ENCODE results near the gene KCTD10. TPM values are rescaled to one million over a fixed set of nuclear protein-coding genes. Genes with fewer than 3 reads are reported as not detected.

The KCTD10 gene
- total and polyA plus RNA-seq, 10 of the 15 experiments (the other 5 are each of a cell fraction or from before 2014, with no cell fraction given) = 5.6 to 52.0 (median 34.2) TPM

- no peak for TF ChIP-seq ETV6 (conservative IDR thresholded peaks at IDR 0.05 in 1 of 2, IDR thresholded peaks at IDR 0.05 in 1 of 2; ENCODE audit: borderline replicate concordance in 1 of 2, low read depth in 1 of 2)
- no peak for TF ChIP-seq ZNF622 (IDR thresholded peaks at IDR 0.05)
- no peak for TF ChIP-seq LARP7 (IDR thresholded peaks at IDR 0.05)
- TF ChIP-seq CHD1 (IDR thresholded peaks at IDR 0.05; ENCODE audit: low read depth, low read length) = no peak
- TF ChIP-seq FOXM1 (IDR thresholded peaks at IDR 0.05; ENCODE audit: low read depth, low read length) = no peak
Measured at GRCh38 chr12:109451400-109451799, 25.7 kb downstream of the KCTD10 start (continued).

GRCh38 chr12:109450980-109451379 lies 26.1 kb downstream of the KCTD10 start:
- no peaks in the 10 kb centered on the region for H3K4me1 ChIP-seq (ENCODE audit: control insufficient read depth, insufficient read depth, low read length)
- ChIA-PET CTCF (no interaction called here), SMC1A (ENCODE audit: uncharacterized antibody, unreplicated experiment) (no interaction called here), RAD21 (ENCODE audit: unreplicated experiment) (no interaction called here), POLR2A (no interaction called here)
- H3K36me3 ChIP-seq (ENCODE audit: control insufficient read depth in 2 of 2, insufficient read depth in 2 of 2, low read length in 1 of 2) = peaks cover 20 to 29% of the 10 kb centered on the region in 2 experiments
- intact Hi-C loops (cut with micrococcal nuclease; ENCODE audit: unreplicated experiment) = no loop called here
- ATAC-seq = no peak
- H4K20me1 ChIP-seq (ENCODE audit: control insufficient read depth, insufficient read depth) = no peaks in the 10 kb centered on the region
- H3K9me3 ChIP-seq (replicated peaks; ENCODE audit: control insufficient read depth, insufficient read depth, low read length) = no peaks in the 10 kb centered on the region
- 96% methylated on average over 4 of the region's 4 CpGs for WGBS (ENCODE audit: insufficient coverage, insufficient replicate concordance, low lambda C conversion rate, missing lambda C conversion rate)
- no peak for FAIRE-seq
- no peaks in the 10 kb centered on the region for H3K79me2 ChIP-seq (ENCODE audit: control insufficient read depth, insufficient read depth, low read length)
- in situ Hi-C loops (cut with MboI) = no loop called here
- H3K9ac ChIP-seq (ENCODE audit: control insufficient read depth, insufficient read depth, low read length) = no peak overlapping the region
- no peak overlapping the region for H3K4me3 ChIP-seq
- H2AFZ ChIP-seq (ENCODE audit: control insufficient read depth, low read depth, low read length) = no peak overlapping the region
- no peak for DNase-seq (ENCODE audit: low read depth, low spot score)
- H3K4me2 ChIP-seq (ENCODE audit: control insufficient read depth, insufficient read depth) = no peak overlapping the region
- BruUV-seq (replicated peaks) = no TSS peak
- no peak overlapping the region for H3K27ac ChIP-seq (ENCODE audit: control insufficient read depth, insufficient read depth)
- H3K27me3 ChIP-seq (replicated peaks in 1 of 2; ENCODE audit: control insufficient read depth in 2 of 2, insufficient read depth in 2 of 2, low read length in 1 of 2) = no peaks in the 10 kb centered on the region
- TF ChIP-seq EED (IDR thresholded peaks at IDR 0.05; ENCODE audit: low read depth) (no peak), STAT1 (conservative IDR thresholded peaks at IDR 0.05) (no peak), CEBPB (IDR thresholded peaks at IDR 0.05; ENCODE audit: borderline replicate concordance in 1 of 2, low read depth in 2 of 2, low read length in 2 of 2) (no peak), ELK1 (IDR thresholded peaks at IDR 0.05; ENCODE audit: low read depth, low read length) (no peak), CEBPZ (IDR thresholded peaks at IDR 0.05; ENCODE audit: low read depth, low read length) (no peak), RCOR1 (conservative IDR thresholded peaks at IDR 0.05; ENCODE audit: low read depth, low read length) (no peak), ASH2L (IDR thresholded peaks at IDR 0.05; ENCODE audit: borderline replicate concordance, low read depth) (no peak), ATF2 (IDR thresholded peaks at IDR 0.05; ENCODE audit: low read length) (no peak), BRCA1 (IDR thresholded peaks at IDR 0.05; ENCODE audit: low read depth, low read length) (no peak), IRF3 (IDR thresholded peaks at IDR 0.05) (no peak), POLR2AphosphoS5 (IDR thresholded peaks at IDR 0.05; ENCODE audit: low read length) (no peak), MAX (IDR thresholded peaks at IDR 0.05; ENCODE audit: low read depth, low read length) (no peak), ATF7 (IDR thresholded peaks at IDR 0.05; ENCODE audit: low read depth) (no peak)
